AG04449 (cell line): Measurements from ENCODE around the gene STAT1.
A peak's percentile ranks its signal among the peaks of the same experiment; 100 is the strongest.

Source experiments
- CTCF ChIA-PET: fragments of 350-600 bp; formaldehyde crosslinking; extraction: SDS; loops from one replicate; lab custom pipeline; 2021; ENCODE audit warnings: antibody characterized with exemption; lab: Yijun Ruan, JAX
- POLR2A ChIA-PET: fragments of 400-600, 350-600 bp; formaldehyde crosslinking; extraction: SDS; loops from one replicate; lab custom pipeline; 2020; ENCODE audit warnings: antibody characterized with exemption, inconsistent platforms; lab: Yijun Ruan, JAX
- DNase-seq: peaks from one replicate; pipeline ENCODE4 v3.0.0-alpha.2; 2010; ENCODE audit warnings: low read depth, low spot score
- H3K4me3 ChIP-seq: 2 replicates; pipeline ENCODE4 v1.5.1; 2011; ENCODE audit warnings: low read depth, mild to moderate bottlenecking, control low read depth, low read length
- CTCF ChIP-seq: IDR thresholded peaks from one replicate; pipeline ENCODE4 v1.5.1; 2011; ENCODE audit warnings: mild to moderate bottlenecking, moderate library complexity, low read length, control low read depth, inconsistent platforms; ENCODE audit not compliant: insufficient read depth; ENCODE audit errors: missing control alignments

The STAT1 gene

GRCh38 chr2:191013932-191014652, at the start of gene STAT1:
TSS of gene STAT1 (minus strand) at chr2:191014171. CDS start at chr2:191010003, 4,168 bp downstream.
- POLR2A ChIA-PET: interaction anchor here (0.8 to 2.0 kb wide), 5 partner anchors 9 to 141 kb away, joined by 3 to 9 read pairs (median 3); no protein-coding TSS in a partner anchor
- peak; percentile 77 for DNase-seq
- H3K4me3 ChIP-seq: peak within 1 kb of the TSS; percentile 95
- TF ChIP-seq CTCF: peak; percentile 2
- CTCF ChIA-PET: interaction anchor here (0.7 to 2.4 kb wide), 7 partner anchors 15 to 142 kb away, joined by 3 to 10 read pairs (median 4); no protein-coding TSS in a partner anchor

GRCh38 chr2:191063584-191063983, 49.6 kb upstream of the STAT1 start:
- ChIA-PET CTCF (interaction anchor here (0.8 to 5.7 kb wide), 4 partner anchors 11 to 437 kb away, joined by 3 to 61 read pairs (median 8); no protein-coding TSS in a partner anchor), POLR2A (no interaction called here)
- H3K4me3 ChIP-seq: no peak overlapping the region
- DNase-seq: no peak
- TF ChIP-seq CTCF: no peak

GRCh38 chr2:191061381-191061980, 47.5 kb upstream of the STAT1 start:
- ChIA-PET CTCF (interaction anchor here (0.6 to 5.7 kb wide), 5 partner anchors 9 to 460 kb away, joined by 3 to 61 read pairs (median 4); no protein-coding TSS in a partner anchor), POLR2A (interaction anchor here (0.7 kb wide), 1 partner anchor 13 kb away, joined by 4 read pairs; no protein-coding TSS in a partner anchor)
- DNase-seq: no peak
- no peak for TF ChIP-seq CTCF
- no peak overlapping the region for H3K4me3 ChIP-seq

GRCh38 chr2:191059308-191059707, 45.3 kb upstream of the STAT1 start:
- ChIA-PET CTCF (interaction anchor here (1.8 to 3.0 kb wide), 2 partner anchors 96 to 105 kb away, joined by 5 to 26 read pairs; no protein-coding TSS in a partner anchor), POLR2A (no interaction called here)
- H3K4me3 ChIP-seq: no peak overlapping the region
- DNase-seq: no peak
- TF ChIP-seq CTCF: no peak

GRCh38 chr2:191056228-191056627, 42.3 kb upstream of the STAT1 start:
- ChIA-PET POLR2A (no interaction called here), CTCF (interaction anchor here (13.7 kb wide), 1 partner anchor 107 kb away, joined by 542 read pairs; no protein-coding TSS in a partner anchor)
- no peak for DNase-seq
- no peak overlapping the region for H3K4me3 ChIP-seq
- TF ChIP-seq CTCF: no peak

GRCh38 chr2:191053256-191053655, 39.3 kb upstream of the STAT1 start:
- no peak for TF ChIP-seq CTCF
- DNase-seq: no peak
- ChIA-PET POLR2A (no interaction called here), CTCF (interaction anchor here (1.0 to 13.7 kb wide), 31 partner anchors 11 to 501 kb away, joined by 3 to 542 read pairs (median 6); partner anchors contain the start of genes STAT1 and STAT4)
- no peak overlapping the region for H3K4me3 ChIP-seq
